ENCODE measurements around the gene RGS5. TPM values are rescaled to one million over a fixed set of nuclear protein-coding genes. Genes with fewer than 3 reads are reported as not detected.

RGS5 gene
- total and polyA plus RNA-seq, 8 donors: 29.4 to 314 (median 127) TPM

DNA sequence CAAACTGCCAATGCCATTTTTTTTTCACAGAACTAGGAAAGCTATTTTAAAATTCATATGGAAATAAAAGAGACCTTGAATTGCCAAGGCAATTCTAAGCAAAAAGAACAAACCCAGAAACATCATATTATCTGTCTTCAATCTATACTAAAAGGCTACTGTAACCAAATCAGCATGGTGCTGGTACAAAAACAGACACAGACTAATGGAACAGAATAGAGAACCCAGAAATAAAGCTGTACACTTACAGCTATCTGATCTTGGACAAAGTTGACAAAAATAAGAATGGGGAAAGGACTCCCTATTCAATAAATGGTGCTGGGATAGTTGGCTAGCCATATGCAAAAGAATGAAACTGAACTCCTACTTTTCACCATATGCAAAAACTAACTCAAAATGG lies 83.0 kb downstream of the RGS5 start:
- Histone ChIP-seq H3K9me3 (no peaks in the 10 kb centered on the region), H3K36me3 (no peaks in the 10 kb centered on the region), H3K27me3 (no peaks in the 10 kb centered on the region), H3K4me1 (no peaks in the 10 kb centered on the region), H3K4me3 (no peak overlapping the region), H3K27ac (no peak overlapping the region)
- intact Hi-C loops (cut with DNase I; ENCODE audit: low total_unique reads): no loop called here
- TF ChIP-seq, protein P1, sequence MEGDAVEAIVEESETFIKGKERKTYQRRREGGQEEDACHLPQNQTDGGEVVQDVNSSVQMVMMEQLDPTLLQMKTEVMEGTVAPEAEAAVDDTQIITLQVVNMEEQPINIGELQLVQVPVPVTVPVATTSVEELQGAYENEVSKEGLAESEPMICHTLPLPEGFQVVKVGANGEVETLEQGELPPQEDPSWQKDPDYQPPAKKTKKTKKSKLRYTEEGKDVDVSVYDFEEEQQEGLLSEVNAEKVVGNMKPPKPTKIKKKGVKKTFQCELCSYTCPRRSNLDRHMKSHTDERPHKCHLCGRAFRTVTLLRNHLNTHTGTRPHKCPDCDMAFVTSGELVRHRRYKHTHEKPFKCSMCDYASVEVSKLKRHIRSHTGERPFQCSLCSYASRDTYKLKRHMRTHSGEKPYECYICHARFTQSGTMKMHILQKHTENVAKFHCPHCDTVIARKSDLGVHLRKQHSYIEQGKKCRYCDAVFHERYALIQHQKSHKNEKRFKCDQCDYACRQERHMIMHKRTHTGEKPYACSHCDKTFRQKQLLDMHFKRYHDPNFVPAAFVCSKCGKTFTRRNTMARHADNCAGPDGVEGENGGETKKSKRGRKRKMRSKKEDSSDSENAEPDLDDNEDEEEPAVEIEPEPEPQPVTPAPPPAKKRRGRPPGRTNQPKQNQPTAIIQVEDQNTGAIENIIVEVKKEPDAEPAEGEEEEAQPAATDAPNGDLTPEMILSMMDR (IDR thresholded peaks at IDR 0.05): no peak
- TF ChIP-seq POLR2A (IDR thresholded peaks at IDR 0.05) (no peak), EP300 (IDR thresholded peaks at IDR 0.05) (no peak), POLR2AphosphoS5 (IDR thresholded peaks at IDR 0.05) (no peak)
- DNase-seq: no peak

DNA sequence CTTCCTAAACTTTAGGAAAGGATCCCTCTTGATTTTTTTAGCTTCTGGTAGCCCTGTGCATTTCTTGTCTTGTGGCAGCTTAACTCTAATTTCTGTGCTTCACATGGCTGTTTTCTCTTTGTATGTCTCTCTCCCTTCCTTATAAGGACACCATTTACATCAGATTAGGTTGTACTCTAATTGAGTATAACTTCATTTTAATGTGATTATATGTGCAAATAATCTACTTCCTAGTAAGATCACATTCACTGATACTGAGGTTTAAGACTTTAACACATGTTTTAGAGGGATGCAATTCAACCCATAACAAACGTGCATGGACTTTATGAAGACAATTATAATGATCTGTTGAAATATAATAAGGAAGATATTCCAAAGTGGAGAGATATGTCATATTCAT lies 86.8 kb downstream of the RGS5 start:
- H3K4me1 ChIP-seq: no peaks in the 10 kb centered on the region
- WGBS, 5 donors: 49 to 84% (median 70%) methylated on average over 1 of the region's 1 CpG
- DNase-seq: no peak
- intact Hi-C loops (cut with DNase I; ENCODE audit: low total_unique reads): no loop called here
- no peak for TF ChIP-seq POLR2A (IDR thresholded peaks at IDR 0.05)
- TF ChIP-seq EP300 (IDR thresholded peaks at IDR 0.05): no peak
- TF ChIP-seq POLR2AphosphoS5 (IDR thresholded peaks at IDR 0.05): no peak
- TF ChIP-seq, protein P1 (IDR thresholded peaks at IDR 0.05): no peak
- H3K4me3 ChIP-seq: no peak overlapping the region
- no peak overlapping the region for H3K27ac ChIP-seq
- H3K27me3 ChIP-seq: no peaks in the 10 kb centered on the region
- H3K36me3 ChIP-seq: no peaks in the 10 kb centered on the region
- no peaks in the 10 kb centered on the region for H3K9me3 ChIP-seq

DNA sequence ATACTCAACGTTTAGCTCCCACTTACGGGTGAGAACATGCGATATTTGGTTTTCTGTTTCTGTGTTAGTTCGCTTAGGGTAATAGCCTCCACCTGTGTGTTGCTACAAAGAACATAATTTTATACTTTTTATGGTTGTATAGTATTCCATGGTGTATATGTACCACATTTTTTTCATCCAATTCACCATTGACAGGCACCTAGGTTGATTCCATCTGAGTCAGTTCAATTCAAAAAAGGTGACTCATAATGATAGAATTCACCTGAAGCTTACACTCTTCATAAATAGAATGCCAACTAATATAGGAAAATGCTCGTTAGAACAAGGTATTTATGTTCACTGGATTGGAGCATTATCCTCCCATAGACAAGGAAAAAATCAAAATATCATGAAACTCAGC lies 95.1 kb downstream of the RGS5 start:
- 91 to 94% (median 92%) methylated on average over 5 of the region's 5 CpGs for WGBS, 5 donors
- no peaks in the 10 kb centered on the region for H3K27me3 ChIP-seq
- no peaks in the 10 kb centered on the region for H3K36me3 ChIP-seq
- DNase-seq: no peak
- no peak overlapping the region for H3K4me3 ChIP-seq
- TF ChIP-seq POLR2A (IDR thresholded peaks at IDR 0.05): no peak
- TF ChIP-seq EP300 (IDR thresholded peaks at IDR 0.05): no peak
- TF ChIP-seq POLR2AphosphoS5 (IDR thresholded peaks at IDR 0.05): no peak
- TF ChIP-seq, protein P1 (IDR thresholded peaks at IDR 0.05): no peak
- peaks cover 0 to 7% (median 0%) of the 10 kb centered on the region in 4 donors for H3K4me1 ChIP-seq
- H3K9me3 ChIP-seq: no peaks in the 10 kb centered on the region
- no peak overlapping the region for H3K27ac ChIP-seq
- intact Hi-C loops (cut with DNase I; ENCODE audit: low total_unique reads): no loop called here

DNA sequence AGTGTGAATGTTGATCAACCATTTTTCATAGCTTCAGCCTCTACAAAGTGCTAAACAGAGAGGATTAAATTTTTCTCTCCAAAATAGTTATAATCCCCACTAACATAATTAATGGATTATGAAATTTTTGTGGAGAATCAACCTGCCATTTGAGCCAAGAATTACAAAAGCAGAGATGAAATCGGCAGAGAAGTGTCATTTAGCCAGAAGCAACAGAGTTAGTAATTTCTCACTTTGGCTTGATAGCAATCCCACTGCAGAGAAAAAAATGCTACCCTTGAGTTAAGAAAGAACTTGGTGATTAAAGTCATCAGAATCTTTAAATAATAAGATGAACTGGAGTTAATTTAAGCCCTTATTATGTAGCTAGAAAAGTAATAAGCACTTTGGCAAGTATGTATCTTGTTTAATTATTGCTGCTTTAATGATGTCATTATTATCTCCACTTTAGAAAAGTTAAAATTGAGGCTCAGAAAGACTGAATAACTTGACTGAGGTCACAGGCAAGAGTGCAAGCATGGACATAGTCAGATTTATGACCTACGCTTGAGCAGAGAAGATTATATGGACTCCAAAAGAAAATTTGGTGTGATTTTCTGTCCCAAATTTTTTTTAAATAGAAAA lies 96.2 kb downstream of the RGS5 start:
- Histone ChIP-seq H3K36me3 (no peaks in the 10 kb centered on the region), H3K27ac (no peak overlapping the region), H3K9me3 (no peaks in the 10 kb centered on the region), H3K27me3 (no peaks in the 10 kb centered on the region), H3K4me1 (peaks cover 0 to 7% (median 0%) of the 10 kb centered on the region in 4 donors), H3K4me3 (no peak overlapping the region)
- TF ChIP-seq POLR2AphosphoS5 (IDR thresholded peaks at IDR 0.05) (no peak), EP300 (IDR thresholded peaks at IDR 0.05) (no peak), POLR2A (IDR thresholded peaks at IDR 0.05) (no peak)
- TF ChIP-seq, protein P1 (IDR thresholded peaks at IDR 0.05): no peak
- intact Hi-C loops (cut with DNase I; ENCODE audit: low total_unique reads): no loop called here
- WGBS, 5 donors: 62 to 81% (median 72%) methylated on average over 2 of the region's 2 CpGs
- DNase-seq: no peak
